ENCODE measurements around the gene AMOTL2.

AMOTL2 gene

GRCh38 chr3:134366221-134366927, 7.9 kb downstream of the AMOTL2 start:
- peak; percentile 50 for DNase-seq (ENCODE audit: low read depth)

- DNase-seq (ENCODE audit: low read depth) = no peak
Observed at GRCh38 chr3:134365766-134366065, 8.5 kb downstream of the AMOTL2 start.

GRCh38 chr3:134364936-134365765, 9.1 kb downstream of the AMOTL2 start:
- DNase-seq (ENCODE audit: low read depth) = no peak

GRCh38 chr3:134364061-134364935, 9.9 kb downstream of the AMOTL2 start:
- peak; percentile 98 for DNase-seq (ENCODE audit: low read depth)

GRCh38 chr3:134363381-134363755, 10.9 kb downstream of the AMOTL2 start:
- DNase-seq (ENCODE audit: low read depth) = no peak

- no peak for DNase-seq (ENCODE audit: low read depth)
Observed at GRCh38 chr3:134362670-134363380, 11.4 kb downstream of the AMOTL2 start.

GRCh38 chr3:134362221-134362620, 12.0 kb downstream of the AMOTL2 start:
- DNase-seq (ENCODE audit: low read depth) = no peak

GRCh38 chr3:134361162-134361835, 12.9 kb downstream of the AMOTL2 start:
- DNase-seq (ENCODE audit: low read depth) = no peak

GRCh38 chr3:134360046-134360445, 14.2 kb downstream of the AMOTL2 start:
- DNase-seq (ENCODE audit: low read depth) = no peak

- DNase-seq (ENCODE audit: low read depth) = peak; percentile 51
Observed at GRCh38 chr3:134359121-134360010, 14.9 kb downstream of the AMOTL2 start.

GRCh38 chr3:134357914-134358811, 16.1 kb downstream of the AMOTL2 start:
- DNase-seq (ENCODE audit: low read depth) = peak; percentile 98

- no peak for DNase-seq (ENCODE audit: low read depth)
Observed at GRCh38 chr3:134357261-134357913, 16.9 kb downstream of the AMOTL2 start.

- DNase-seq (ENCODE audit: low read depth) = no peak
Observed at GRCh38 chr3:134356411-134357040, 17.7 kb downstream of the AMOTL2 start.

GRCh38 chr3:134355416-134355815, 18.8 kb downstream of the AMOTL2 start:
- no peak for DNase-seq (ENCODE audit: low read depth)

GRCh38 chr3:134354612-134355251, 19.5 kb downstream of the AMOTL2 start:
- no peak for DNase-seq (ENCODE audit: low read depth)

GRCh38 chr3:134353831-134354611, 20.2 kb downstream of the AMOTL2 start:
- DNase-seq (ENCODE audit: low read depth) = no peak

Data from fibroblast of gingiva (primary cell).